GM19372 (cell line): ENCODE data around the gene C12orf57.

ENCODE experiments used
- ATAC-seq: cut with Tn5 transposase; IDR thresholded peaks from one replicate; pipeline ENCODE4 v1.9.1; 2021; ENCODE audit warnings: mild to moderate bottlenecking, low read depth, moderate library complexity; ENCODE audit not compliant: unreplicated experiment

C12orf57 gene

GRCh38 chr12:6962285-6963015 lies 18.6 kb downstream of the C12orf57 start:
- no peak for ATAC-seq

- no peak for ATAC-seq
Measured at GRCh38 chr12:6963016-6963731, 19.4 kb downstream of the C12orf57 start.

- no peak for ATAC-seq
Measured at GRCh38 chr12:6963791-6964413, 20.1 kb downstream of the C12orf57 start.

- ATAC-seq = no peak
Measured at GRCh38 chr12:6964605-6965025, 20.8 kb downstream of the C12orf57 start.

GRCh38 chr12:6965026-6965661 lies 21.3 kb downstream of the C12orf57 start:
- no peak for ATAC-seq

GRCh38 chr12:6965714-6966113 lies 21.9 kb downstream of the C12orf57 start:
- ATAC-seq = no peak

- ATAC-seq = no peak
Measured at GRCh38 chr12:6966351-6966750, 22.5 kb downstream of the C12orf57 start.

- no peak for ATAC-seq
Measured at GRCh38 chr12:6967651-6968100, 23.9 kb downstream of the C12orf57 start.

GRCh38 chr12:6968426-6968825 lies 24.6 kb downstream of the C12orf57 start:
- ATAC-seq = no peak

GRCh38 chr12:6970096-6970527 lies 26.3 kb downstream of the C12orf57 start:
- ATAC-seq = no peak

- no peak for ATAC-seq
Measured at GRCh38 chr12:6974180-6974579, 30.4 kb downstream of the C12orf57 start.

- no peak for ATAC-seq
Measured at GRCh38 chr12:6975297-6976032, 31.6 kb downstream of the C12orf57 start.

- ATAC-seq = no peak
Measured at GRCh38 chr12:6977653-6978052, 33.8 kb downstream of the C12orf57 start.

GRCh38 chr12:6978188-6978587 lies 34.4 kb downstream of the C12orf57 start:
- no peak for ATAC-seq

- no peak for ATAC-seq
Measured at GRCh38 chr12:6978611-6979011, 34.8 kb downstream of the C12orf57 start.

GRCh38 chr12:6979021-6979420 lies 35.2 kb downstream of the C12orf57 start:
- no peak for ATAC-seq

GRCh38 chr12:6979453-6979852 lies 35.6 kb downstream of the C12orf57 start:
- ATAC-seq = no peak

GRCh38 chr12:6980075-6980474 lies 36.3 kb downstream of the C12orf57 start:
- ATAC-seq = no peak

- no peak for ATAC-seq
Measured at GRCh38 chr12:6980740-6981139, 36.9 kb downstream of the C12orf57 start.
